GM23338 (cell line): Measurements from ENCODE around the gene PBLD. TPM values are rescaled to one million over a fixed set of nuclear protein-coding genes. Genes with fewer than 3 reads are reported as not detected.
"Not testable (repeated sequence)": the region's sequence is repeated elsewhere in the genome, so short reads cannot be mapped to it uniquely, and the experiment has no call there.

Source experiments
- ATAC-seq: fragments of 200-7000 bp; cut with Tn5 transposase; 3 replicates; pipeline ENCODE4 v1.9.1; 2020
- DNase-seq: peaks from one replicate; pipeline ENCODE4 v3.0.0-alpha.2; 2015; ENCODE audit warnings: low spot score
- H2AFZ ChIP-seq: fragments of 200-600 bp; sonication (generic); 2 replicates; pipeline ENCODE4 v1.8.0; 2016; ENCODE audit warnings: antibody characterized with exemption, mild to moderate bottlenecking, moderate library complexity
- H3F3A ChIP-seq: fragments of 200-600 bp; sonication (generic); replicated peaks from 2 replicates; pipeline ENCODE4 v1.8.0; 2017; ENCODE audit warnings: antibody characterized with exemption, mixed run types, low read depth
- H3K27ac ChIP-seq: fragments of 200-600 bp; sonication (generic); 2 replicates; pipeline ENCODE4 v1.6.1; 2016; ENCODE audit warnings: low read depth
- H3K27me3 ChIP-seq: fragments of 200-600 bp; sonication (generic); 2 replicates; pipeline ENCODE4 v1.8.0; 2016; ENCODE audit warnings: mild to moderate bottlenecking, mixed run types, moderate library complexity; ENCODE audit not compliant: insufficient read depth
- H3K36me3 ChIP-seq: fragments of 200-600 bp; sonication (generic); 2 replicates; pipeline ENCODE4 v1.8.0; 2016; ENCODE audit warnings: mild to moderate bottlenecking; ENCODE audit not compliant: insufficient read depth
- H3K4me1 ChIP-seq: fragments of 200-600 bp; sonication (generic); 2 replicates; pipeline ENCODE4 v1.8.0; 2016; ENCODE audit warnings: mild to moderate bottlenecking, moderate library complexity; ENCODE audit not compliant: insufficient read depth
- H3K4me2 ChIP-seq: fragments of 200-600 bp; sonication (generic); 2 replicates; pipeline ENCODE4 v1.7.1; 2017; ENCODE audit warnings: mixed run types
- H3K4me3 ChIP-seq: fragments of 200-600 bp; sonication (generic); 2 replicates; pipeline ENCODE4 v1.6.1; 2016; ENCODE audit warnings: mixed run types
- H3K79me2 ChIP-seq: fragments of 200-600 bp; sonication (generic); replicated peaks from 2 replicates; pipeline ENCODE4 v1.8.0; 2017; ENCODE audit warnings: mild to moderate bottlenecking; ENCODE audit not compliant: insufficient read depth
- H3K9me2 ChIP-seq: fragments of 200-600 bp; sonication (generic); 2 replicates; pipeline ENCODE4 v1.8.0; 2017; ENCODE audit not compliant: insufficient read depth
- H4K20me1 ChIP-seq: fragments of 200-600 bp; sonication (generic); replicated peaks from 2 replicates; pipeline ENCODE4 v1.8.0; 2017; ENCODE audit warnings: mild to moderate bottlenecking; ENCODE audit not compliant: insufficient read depth
- H3K27ac Mint-ChIP-seq: 2 replicates; pipeline ENCODE4 v1.8.0; 2020; ENCODE audit warnings: inconsistent platforms, mild to moderate bottlenecking, moderate library complexity, mixed read lengths
- H3K27me3 Mint-ChIP-seq: 3 replicates; pipeline ENCODE4 v1.8.0; 2022; ENCODE audit warnings: low read depth, mild to moderate bottlenecking, moderate library complexity, mixed read lengths, inconsistent platforms; ENCODE audit not compliant: insufficient read depth, poor library complexity
- H3K36me3 Mint-ChIP-seq: 3 replicates; pipeline ENCODE4 v1.8.0; 2021; ENCODE audit warnings: low read depth, mild to moderate bottlenecking, inconsistent platforms, moderate library complexity, mixed read lengths
- H3K4me1 Mint-ChIP-seq: 3 replicates; pipeline ENCODE4 v1.8.0; 2020; ENCODE audit warnings: mild to moderate bottlenecking, inconsistent platforms, mixed read lengths
- H3K4me3 Mint-ChIP-seq: 3 replicates; pipeline ENCODE4 v1.8.0; 2021; ENCODE audit warnings: moderate library complexity, mild to moderate bottlenecking, inconsistent platforms, mixed read lengths
- H3K9me3 Mint-ChIP-seq: 3 replicates; pipeline ENCODE4 v1.8.0; 2020; ENCODE audit warnings: moderate library complexity, mild to moderate bottlenecking, inconsistent platforms, mixed read lengths
- CREB1 ChIP-seq: fragments of 250-450 bp; sonication (Bioruptor Pico); IDR thresholded peaks from 2 replicates; pipeline ENCODE4 v1.5.0; 2020; ENCODE audit warnings: low read depth, mild to moderate bottlenecking, moderate library complexity
- CTCF ChIP-seq, 2 experiments: fragments of 200-600 bp in 1 of 2; sonication (generic) in 1 of 2; conservative IDR thresholded peaks; 2 replicates each; pipeline versions ENCODE4 v1.5.1 to v1.6.1; 2016 to 2017; ENCODE audit warnings: antibody characterized with exemption in 2 of 2, low read depth in 2 of 2, mild to moderate bottlenecking in 2 of 2, moderate library complexity in 1 of 2
- ETS1 ChIP-seq: IDR thresholded peaks from 2 replicates; pipeline ENCODE4 v1.6.1; 2016; ENCODE audit warnings: antibody characterized with exemption
- EZH2 ChIP-seq: fragments of 200-600 bp; sonication (generic); IDR thresholded peaks from one replicate; pipeline ENCODE4 v1.8.0; 2017; ENCODE audit warnings: antibody characterized with exemption, mild to moderate bottlenecking, low read depth; ENCODE audit not compliant: unreplicated experiment
- EZH2phosphoT487 ChIP-seq: fragments of 200-600 bp; sonication (generic); IDR thresholded peaks from one replicate; pipeline ENCODE4 v1.8.1; 2018; ENCODE audit warnings: antibody characterized with exemption; ENCODE audit not compliant: unreplicated experiment
- NANOG ChIP-seq: IDR thresholded peaks from 2 replicates; pipeline ENCODE4 v1.6.1; 2016; ENCODE audit warnings: antibody characterized with exemption, borderline replicate concordance
- POLR2AphosphoS5 ChIP-seq: IDR thresholded peaks from 2 replicates; pipeline ENCODE4 v1.6.1; 2016; ENCODE audit warnings: antibody characterized with exemption, low read depth
- REST ChIP-seq: IDR thresholded peaks from one replicate; pipeline ENCODE4 v1.6.1; 2018; ENCODE audit warnings: antibody characterized with exemption; ENCODE audit not compliant: unreplicated experiment
- ZNF114 ChIP-seq: fragments of 250-450 bp; sonication (Bioruptor Pico); IDR thresholded peaks from 2 replicates; pipeline ENCODE4 v1.5.0; 2020; ENCODE audit warnings: mild to moderate bottlenecking, moderate library complexity
- polyA plus RNA-seq: library from polyadenylated mRNA; unstranded; fragments of >200 nt; fragmentation: Nextera tagmentation; extraction: Ambion mirVana; gene quantifications from 2 replicates; pipeline ENCODE4 v1.2.1, GENCODE V29; 2016
- total RNA-seq: library from RNA; depleted of rRNA; stranded (reverse); fragments of >200 nt; shearing (Covaris generic); gene quantifications from 2 replicates; pipeline ENCODE4 v1.2.3, GENCODE V29; 2014

PBLD gene
- total and polyA plus RNA-seq, 2 experiments from 2014 or later: 0.90 to 1.5 TPM

GRCh38 chr10:68249297-68249696 is 83.4 kb downstream of the PBLD start (continued):
- TF ChIP-seq REST: no peak
- TF ChIP-seq POLR2AphosphoS5: no peak

- DNase-seq (no peak), ATAC-seq (no peak)
- H4K20me1 ChIP-seq: no peaks in the 10 kb centered on the region
- no peaks in the 10 kb centered on the region for H3K9me2 ChIP-seq
- H2AFZ ChIP-seq: no peak overlapping the region
- no peaks in the 10 kb centered on the region for H3K79me2 ChIP-seq
- no peak overlapping the region for H3K4me2 ChIP-seq
- no peak overlapping the region for H3K27ac ChIP-seq
- H3K36me3 Mint-ChIP-seq: no peaks in the 10 kb centered on the region
- no peak overlapping the region for H3K4me3 ChIP-seq
- H3K4me1 Mint-ChIP-seq: peaks cover 20% of the 10 kb centered on the region
- no peak overlapping the region for H3K4me3 Mint-ChIP-seq
- TF ChIP-seq CREB1 (CRISPR knock-in tag) (no peak), EZH2phosphoT487 (no peak), CTCF (conservative IDR thresholded peaks at IDR 0.05; ENCODE audit: low read depth in 2 of 2) (no peak), ETS1 (no peak), NANOG (no peak), ZNF114 (no peak), EZH2 (no peak)
- peaks cover 15% of the 10 kb centered on the region for H3K4me1 ChIP-seq
- H3K36me3 ChIP-seq: no peaks in the 10 kb centered on the region
- no peaks in the 10 kb centered on the region for H3F3A ChIP-seq
- H3K9me3 Mint-ChIP-seq: no peaks in the 10 kb centered on the region
- peaks cover 2% of the 10 kb centered on the region for H3K27me3 Mint-ChIP-seq
- H3K27me3 ChIP-seq: peaks cover 11% of the 10 kb centered on the region; the same call in 1 of the 2 replicates
- no peak overlapping the region for H3K27ac Mint-ChIP-seq
Measured at GRCh38 chr10:68247931-68248330, 84.8 kb downstream of the PBLD start.

GRCh38 chr10:68246397-68246796 is 86.3 kb downstream of the PBLD start:
- H3K27me3 Mint-ChIP-seq, H3K27ac ChIP-seq, H3K4me2 ChIP-seq, H4K20me1 ChIP-seq, H3K27ac Mint-ChIP-seq, DNase-seq, H3K27me3 ChIP-seq, H3K36me3 ChIP-seq, H2AFZ ChIP-seq, H3K4me3 ChIP-seq, H3K9me3 Mint-ChIP-seq, H3K4me1 ChIP-seq, H3K4me3 Mint-ChIP-seq, H3K9me2 ChIP-seq, H3K4me1 Mint-ChIP-seq, H3K79me2 ChIP-seq, ATAC-seq, H3K36me3 Mint-ChIP-seq, H3F3A ChIP-seq: not testable (repeated sequence)
